Hematopoietic multipotent progenitor cell treated with erythropoietin and hydrocortisone succinate and interleukin-3 and kit ligand, for 17 days (in vitro differentiated cells): Measurements from ENCODE around the gene KRT4.

Experiments used
- DNase-seq: peaks from one replicate; pipeline ENCODE4 v3.0.0-alpha.2; 2015; ENCODE audit warnings: low spot score

KRT4 gene

GRCh38 chr12:52792185-52793029, 21.5 kb downstream of the KRT4 start:
- no peak for DNase-seq

- no peak for DNase-seq
Measured at GRCh38 chr12:52791271-52792184, 22.4 kb downstream of the KRT4 start.

- no peak for DNase-seq
Measured at GRCh38 chr12:52790427-52791270, 23.3 kb downstream of the KRT4 start.

GRCh38 chr12:52789637-52790426, 24.1 kb downstream of the KRT4 start:
- peak; percentile 28 for DNase-seq

GRCh38 chr12:52788876-52789636, 24.9 kb downstream of the KRT4 start:
- no peak for DNase-seq

- no peak for DNase-seq
Measured at GRCh38 chr12:52788192-52788875, 25.6 kb downstream of the KRT4 start.

GRCh38 chr12:52787324-52788191, 26.4 kb downstream of the KRT4 start:
- peak; percentile 29 for DNase-seq

- DNase-seq, result no peak
Measured at GRCh38 chr12:52784909-52785308, 29.0 kb downstream of the KRT4 start.

GRCh38 chr12:52783563-52784316, 30.2 kb downstream of the KRT4 start:
- no peak for DNase-seq

- DNase-seq, result no peak
Measured at GRCh38 chr12:52782502-52782901, 31.4 kb downstream of the KRT4 start.

- no peak for DNase-seq
Measured at GRCh38 chr12:52781399-52782082, 32.4 kb downstream of the KRT4 start.

- no peak for DNase-seq
Measured at GRCh38 chr12:52779914-52780313, 34.0 kb downstream of the KRT4 start.

- DNase-seq, result no peak
Measured at GRCh38 chr12:52778833-52779232, 35.1 kb downstream of the KRT4 start.

- no peak for DNase-seq
Measured at GRCh38 chr12:52777566-52777965, 36.4 kb downstream of the KRT4 start.

- DNase-seq, result no peak
Measured at GRCh38 chr12:52776913-52777395, 37.0 kb downstream of the KRT4 start, which contains the start of gene KRT76. Gene KRT76 (minus strand): TSS chr12:52777345. CDS start chr12:52777291, 54 bp downstream.

- no peak for DNase-seq
Measured at GRCh38 chr12:52776435-52776834, 37.5 kb downstream of the KRT4 start.

GRCh38 chr12:52774629-52775250, 39.2 kb downstream of the KRT4 start:
- no peak for DNase-seq
